NCI-H748 treated with DMSO at 0.1 percent for 48 hours (cell line): ENCODE data around the gene C1R.
"Not testable (repeated sequence)": the region's sequence is repeated elsewhere in the genome, so short reads cannot be mapped to it uniquely, and the experiment has no call there.

Experiments used
- DNase-seq: peaks from one replicate; lab custom pipeline; 2025; lab: John Stamatoyannopoulos, UW

Gene C1R

DNA sequence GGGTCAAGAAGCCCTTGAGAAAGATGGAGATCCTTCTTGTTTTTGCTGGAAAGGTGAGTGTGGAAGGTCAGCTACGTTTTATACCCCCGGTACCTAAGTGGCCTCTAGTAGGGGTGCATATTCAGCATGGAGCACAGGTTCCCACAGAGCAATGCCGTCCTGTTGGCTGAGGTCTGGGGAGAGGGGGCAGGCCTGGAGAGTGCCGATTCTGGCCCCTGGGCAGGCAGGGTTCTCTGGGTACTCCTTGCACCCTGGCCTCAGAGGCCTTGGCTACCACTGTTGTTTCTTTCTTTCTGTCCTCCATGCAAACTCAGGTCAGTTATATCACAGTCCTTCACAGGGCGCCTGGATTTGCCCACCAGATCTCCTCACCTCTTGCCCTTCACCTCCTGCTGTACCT, 27.9 kb upstream of the C1R start:
- no peak for DNase-seq

DNA sequence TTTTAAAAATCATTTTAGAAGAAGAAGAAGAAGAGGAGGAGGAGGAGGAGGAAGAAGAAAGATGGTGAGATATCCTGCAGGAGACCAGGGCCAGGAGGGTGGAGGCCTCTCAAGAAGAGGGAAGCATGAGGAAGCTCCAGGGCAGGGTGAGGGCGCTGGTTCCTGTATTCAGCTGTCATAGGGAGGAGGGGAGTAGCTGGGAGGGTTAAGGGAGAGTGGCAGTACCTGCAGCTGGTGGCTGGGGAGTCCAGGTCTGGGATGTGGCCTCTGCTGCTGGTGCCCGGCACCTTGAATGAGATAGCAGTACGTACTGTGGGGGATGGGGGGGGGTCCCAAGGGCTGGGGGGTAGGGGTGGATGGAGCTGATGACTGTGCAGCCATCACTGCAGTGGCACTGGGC, 26.6 kb upstream of the C1R start:
- DNase-seq, result no peak

DNA sequence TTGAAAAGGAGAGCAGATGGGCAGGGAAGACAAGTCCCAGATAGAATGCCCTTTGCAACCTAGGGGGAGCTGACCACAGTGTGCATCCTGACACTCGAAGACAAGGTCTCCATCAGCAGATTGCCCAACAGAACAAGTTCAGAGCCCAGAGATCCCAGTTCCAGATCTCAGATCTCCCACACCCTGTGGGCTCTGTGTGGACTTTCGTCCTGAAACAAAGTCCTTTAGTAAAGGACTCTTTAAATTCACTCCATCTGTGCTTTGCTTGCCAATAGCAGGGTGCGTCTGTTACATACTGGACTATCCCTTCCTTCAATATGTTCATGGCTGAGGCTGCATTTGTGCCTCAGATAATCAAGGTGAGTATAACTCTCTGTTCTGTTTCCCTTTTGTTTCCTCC, 25.4 kb upstream of the C1R start:
- DNase-seq, result no peak

DNA sequence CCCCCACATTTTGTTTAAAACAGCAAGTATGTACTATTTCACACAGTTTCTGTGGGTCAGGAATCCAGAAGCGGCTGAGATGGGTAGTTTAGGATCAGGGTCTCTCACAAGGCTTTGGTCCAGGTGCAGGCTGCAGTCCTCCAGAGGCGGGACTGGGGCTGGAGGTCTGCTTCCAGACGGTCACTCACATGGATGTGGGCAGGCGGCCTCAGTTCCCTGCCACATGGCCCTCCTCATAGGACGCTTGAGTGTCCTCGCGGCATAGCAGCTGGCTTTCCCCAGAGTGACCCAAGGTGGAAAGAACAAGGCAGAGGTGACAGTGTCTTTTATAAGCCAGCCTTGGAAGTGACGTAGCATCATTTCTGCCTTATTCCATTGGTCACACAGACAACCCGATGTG, 24.7 kb upstream of the C1R start:
- no peak for DNase-seq

DNA sequence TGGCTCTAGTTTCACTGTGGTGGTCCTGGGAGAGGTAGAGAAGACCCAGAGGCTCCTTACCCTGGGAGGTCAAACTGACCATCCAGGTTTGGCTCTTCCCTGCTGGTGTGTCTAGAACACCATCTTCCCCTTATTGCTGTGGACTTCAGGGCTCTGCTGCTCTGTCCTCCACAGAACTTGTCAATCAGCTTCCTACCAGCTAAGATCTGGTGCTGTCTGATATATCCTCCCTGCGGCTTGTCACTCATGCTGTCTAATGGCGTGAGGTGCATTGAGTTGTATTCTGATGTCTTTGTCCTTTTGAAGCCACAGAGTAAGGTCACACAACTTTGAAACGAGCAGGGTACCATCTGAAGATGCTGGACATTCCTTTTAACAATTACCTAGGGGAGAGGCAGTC, 24.0 kb upstream of the C1R start:
- no peak for DNase-seq

DNA sequence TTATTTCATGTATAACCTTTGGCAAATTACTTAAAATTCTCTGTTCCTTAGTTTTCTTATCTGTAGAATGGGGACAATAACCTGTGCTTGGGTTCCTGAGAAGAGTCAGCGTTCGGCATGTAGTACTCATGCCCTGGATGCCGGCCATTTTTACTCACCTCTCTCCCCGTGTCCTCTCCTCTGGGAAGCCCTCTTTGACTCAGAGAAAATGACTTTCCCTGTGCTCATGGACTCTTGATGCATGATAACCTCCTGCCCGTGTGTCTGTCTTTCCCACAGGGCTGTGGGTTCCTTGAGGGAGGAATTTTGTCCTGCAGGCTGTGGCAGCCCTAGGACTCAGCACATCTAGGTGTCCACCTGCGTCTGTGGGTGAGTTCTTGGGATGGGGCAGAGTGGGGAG, 22.6 kb upstream of the C1R start:
- DNase-seq, result no peak

DNA sequence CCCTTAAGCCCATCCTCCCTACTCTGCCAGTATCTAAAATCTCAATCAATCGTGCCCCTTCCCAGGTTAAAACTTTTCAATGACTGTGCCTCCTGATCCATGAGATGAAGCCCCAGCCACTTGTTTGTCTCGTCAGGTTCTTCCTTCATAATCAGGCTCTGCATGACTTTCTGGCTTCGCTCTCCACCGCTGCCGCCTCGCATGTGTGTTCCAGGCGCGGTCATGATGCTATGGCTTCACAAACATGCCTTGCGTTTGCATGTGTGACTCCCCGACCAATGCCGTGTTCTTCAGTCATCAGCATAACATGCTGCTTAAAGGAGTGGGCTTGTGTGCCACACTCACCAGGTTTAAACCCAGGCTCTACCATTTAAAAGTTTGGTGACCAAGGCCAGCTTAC, 21.8 kb upstream of the C1R start:
- DNase-seq, result no peak

DNA sequence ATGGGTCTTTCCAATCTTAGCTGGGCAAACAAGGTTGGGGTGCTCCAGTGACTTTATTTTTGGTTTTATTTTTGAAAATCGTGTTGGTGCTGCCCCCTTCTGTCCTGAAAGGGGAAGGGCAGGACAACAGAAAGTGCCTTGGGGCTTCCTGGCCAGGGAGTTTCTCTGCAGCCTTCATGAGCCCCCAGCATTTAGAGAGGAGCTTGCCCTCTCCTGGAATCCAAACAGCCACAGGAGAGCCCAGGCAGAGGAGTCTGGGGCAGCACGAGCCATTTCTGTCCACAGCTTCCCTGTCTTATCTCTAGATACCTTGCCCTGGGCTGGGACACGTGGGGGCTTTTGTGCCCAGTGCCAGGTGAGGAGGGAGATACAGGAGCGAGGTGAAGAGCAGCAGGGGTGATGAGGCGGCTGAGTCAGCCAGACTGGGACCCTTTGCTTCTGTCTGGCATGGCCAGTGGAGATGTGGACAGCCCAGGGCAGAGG, 21.2 kb upstream of the C1R start:
- DNase-seq, result peak; percentile 2

DNA sequence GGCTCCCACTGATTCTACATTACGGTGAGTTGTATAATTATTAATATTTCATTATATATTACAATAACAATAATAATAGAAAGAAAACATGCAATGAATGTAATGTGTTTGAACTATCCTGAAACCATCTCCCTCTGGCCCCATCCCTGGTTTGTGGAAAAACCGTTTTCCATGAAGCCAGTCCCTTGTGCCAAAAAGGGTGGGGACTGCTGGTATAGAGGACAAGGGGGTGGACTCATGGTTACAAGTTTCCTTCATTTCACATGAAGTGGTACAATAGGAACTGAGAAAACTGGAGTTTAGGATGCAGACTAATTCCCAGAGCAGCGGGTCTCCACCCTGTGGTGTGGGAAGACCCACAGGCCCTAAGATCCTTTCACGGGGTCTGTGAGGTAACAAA, 19.8 kb upstream of the C1R start:
- no peak for DNase-seq

DNA sequence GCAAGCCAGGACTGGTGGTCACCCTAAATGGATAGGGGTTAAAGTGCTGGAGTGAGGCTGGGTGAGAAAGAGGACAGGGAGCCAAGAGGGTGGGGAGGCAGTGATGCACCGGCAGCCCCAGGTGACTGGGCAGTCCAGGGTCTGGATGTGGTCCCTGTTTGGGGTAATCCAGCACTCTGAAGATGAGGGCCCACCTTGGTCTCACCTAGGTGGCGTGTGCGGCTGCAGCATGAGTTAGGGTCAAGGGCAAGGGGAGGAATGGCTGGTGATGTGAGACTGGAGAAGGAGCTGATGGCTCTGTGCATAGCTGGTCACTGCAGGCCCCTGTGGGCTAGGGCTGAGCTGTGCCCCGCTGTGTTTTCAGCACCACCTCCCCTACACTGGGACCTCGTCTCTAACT, 18.4 kb upstream of the C1R start:
- DNase-seq, result no peak

DNA sequence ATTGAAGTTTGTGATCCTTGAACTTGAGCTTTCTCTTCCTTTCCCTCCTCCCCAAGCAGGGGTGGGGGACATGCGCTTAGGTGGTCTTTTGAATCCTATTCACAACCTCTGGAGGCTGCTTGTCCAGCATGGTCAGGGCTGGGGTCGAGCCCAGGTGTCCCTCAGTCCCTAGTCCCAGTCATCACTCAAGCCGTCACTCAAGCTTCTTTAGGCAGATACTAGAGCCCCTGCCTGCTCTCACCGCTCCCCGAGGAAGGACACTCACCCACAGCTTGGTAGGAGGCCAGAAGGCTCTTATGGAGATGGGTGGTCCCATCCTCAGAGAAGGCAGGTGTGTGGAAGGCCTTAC, 17.3 kb upstream of the C1R start:
- no peak for DNase-seq

DNA sequence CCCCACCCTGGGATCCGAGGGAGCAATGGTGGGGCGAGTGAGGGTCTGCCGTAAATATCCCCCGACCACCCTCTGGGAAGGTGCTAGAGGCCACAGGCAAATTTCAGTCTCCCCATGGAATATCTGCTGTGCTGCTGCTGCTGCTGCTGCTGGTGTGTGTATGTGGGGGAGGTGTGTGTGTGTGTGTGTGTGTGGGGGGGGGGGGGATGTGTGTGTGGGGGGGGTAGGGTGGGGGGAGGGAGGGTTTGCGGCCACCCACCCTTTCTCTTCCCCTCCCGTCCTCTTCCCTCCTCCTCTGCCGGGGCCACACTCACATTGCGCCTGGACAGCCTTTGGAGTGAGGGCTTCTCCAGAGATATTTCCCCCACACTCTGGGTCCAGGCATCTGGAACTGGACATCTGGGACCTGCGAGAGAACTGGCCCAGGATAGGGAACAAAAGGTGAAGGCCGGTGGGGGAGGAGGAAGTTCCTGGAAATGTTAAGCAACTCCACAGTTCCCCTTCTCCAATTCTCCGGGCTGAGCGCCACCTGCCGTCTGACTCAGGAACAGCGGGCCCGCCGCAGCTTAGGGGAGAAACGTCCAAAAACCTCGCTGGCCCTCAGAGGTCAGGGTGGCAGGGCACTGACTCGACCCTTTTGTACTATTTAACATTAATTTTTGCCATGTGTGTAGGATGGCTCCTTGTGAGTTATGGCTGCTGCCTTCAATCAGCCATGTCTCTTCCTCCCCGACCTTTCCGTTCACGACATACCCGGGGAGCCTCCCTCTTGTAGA, 16.7 kb upstream of the C1R start, which contains the start of gene C1RL:
C1RL (minus strand) TSS at position 419 of the 776 bp plus-strand sequence; CDS start at position 385, 34 bp downstream.
- peak; percentile 50 for DNase-seq

DNA sequence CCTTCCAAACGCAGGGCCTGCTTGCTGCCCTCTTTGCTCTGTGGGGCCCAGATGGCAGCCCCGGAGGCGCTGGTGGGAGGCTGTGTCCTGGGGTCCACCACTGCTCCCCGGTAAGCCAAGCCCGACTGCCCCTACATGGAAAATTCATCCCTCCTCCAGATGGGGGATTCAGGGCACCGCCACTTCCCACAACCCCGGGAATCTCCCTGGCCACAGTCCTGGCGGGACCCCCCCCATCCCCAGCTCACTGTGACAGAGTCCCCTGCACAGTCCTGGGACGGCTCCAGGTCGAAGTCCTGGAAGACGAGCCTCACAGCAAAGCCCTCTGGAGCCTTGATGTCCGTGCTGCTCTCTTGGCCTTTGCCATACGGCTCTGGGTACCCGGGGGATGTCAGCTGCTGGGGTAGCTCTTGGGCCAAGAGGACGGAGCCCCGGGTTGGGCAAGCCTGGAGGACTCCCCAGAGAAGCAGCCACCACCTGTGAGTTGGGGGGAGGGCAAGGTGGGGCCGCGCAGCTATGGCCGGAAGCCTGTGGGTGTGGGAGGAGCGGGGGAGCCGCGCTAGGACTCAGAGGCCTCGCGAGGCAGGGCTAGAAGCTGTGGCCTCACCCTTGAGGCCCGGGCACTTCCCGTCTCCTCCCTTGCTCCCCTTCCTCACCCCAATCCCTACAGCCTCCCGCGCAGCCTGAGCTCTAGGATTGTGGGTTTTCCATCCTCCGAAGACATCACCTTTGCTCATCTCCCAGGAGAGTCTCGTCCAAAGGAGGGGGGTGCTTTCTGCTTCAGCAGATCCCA, 16.0 kb upstream of the C1R start:
- peak; percentile 20 for DNase-seq

DNA sequence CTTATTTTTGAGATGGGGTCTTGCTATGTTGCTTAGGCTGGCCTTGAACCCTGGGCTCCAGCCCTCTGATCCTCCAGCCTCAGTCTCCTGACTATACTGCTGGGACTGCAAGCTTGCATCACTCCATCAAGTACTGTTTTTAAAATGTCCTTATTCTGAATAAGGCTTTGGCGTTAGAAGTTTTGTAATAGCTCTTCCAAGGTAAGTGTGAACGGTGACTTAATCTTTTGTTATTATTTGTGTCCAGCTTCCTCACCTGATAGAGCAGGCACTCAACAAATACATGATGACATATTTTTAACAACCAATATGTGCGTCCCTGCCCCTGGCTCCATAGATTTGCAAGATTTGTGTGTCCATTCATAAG, 15.4 kb upstream of the C1R start:
- no peak for DNase-seq

DNA sequence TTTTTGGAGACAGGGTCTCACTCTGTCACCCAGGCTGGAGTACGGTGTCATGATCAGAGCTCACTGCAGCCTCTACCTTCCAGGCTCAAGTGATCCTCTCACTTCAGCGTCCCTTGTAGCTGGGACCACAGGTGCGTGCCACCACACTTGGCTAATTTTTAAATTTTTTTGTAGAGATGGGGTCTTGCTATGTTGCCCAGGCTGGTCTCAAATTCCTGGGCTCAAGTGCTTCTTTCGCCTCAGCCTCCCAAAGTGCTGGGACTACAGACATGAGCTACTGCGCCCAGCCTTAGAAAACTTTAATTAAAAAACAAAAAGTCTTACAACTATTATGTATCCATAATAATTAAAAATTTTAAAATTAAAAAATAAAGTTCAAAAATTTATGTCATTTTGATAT, 14.9 kb upstream of the C1R start:
- not testable (repeated sequence) for DNase-seq

DNA sequence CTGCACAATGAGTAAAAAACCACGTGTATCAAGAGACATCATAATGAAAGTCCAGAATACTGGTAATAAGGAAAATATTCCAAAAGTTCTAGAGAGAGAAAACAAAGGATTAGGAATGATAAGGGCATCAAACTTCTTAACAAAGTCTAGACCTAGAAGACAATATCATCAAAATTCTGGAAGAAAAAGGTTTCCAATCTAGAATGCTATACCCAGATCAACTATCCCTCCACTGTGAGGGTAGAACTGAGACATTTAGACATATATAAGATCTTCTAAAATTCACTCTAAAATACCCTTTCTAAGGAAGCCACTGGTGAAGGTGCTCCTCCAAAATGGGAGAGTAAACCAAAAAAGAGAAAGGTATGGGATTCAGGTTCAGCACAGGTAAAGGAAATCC, 13.8 kb upstream of the C1R start:
- no peak for DNase-seq

DNA sequence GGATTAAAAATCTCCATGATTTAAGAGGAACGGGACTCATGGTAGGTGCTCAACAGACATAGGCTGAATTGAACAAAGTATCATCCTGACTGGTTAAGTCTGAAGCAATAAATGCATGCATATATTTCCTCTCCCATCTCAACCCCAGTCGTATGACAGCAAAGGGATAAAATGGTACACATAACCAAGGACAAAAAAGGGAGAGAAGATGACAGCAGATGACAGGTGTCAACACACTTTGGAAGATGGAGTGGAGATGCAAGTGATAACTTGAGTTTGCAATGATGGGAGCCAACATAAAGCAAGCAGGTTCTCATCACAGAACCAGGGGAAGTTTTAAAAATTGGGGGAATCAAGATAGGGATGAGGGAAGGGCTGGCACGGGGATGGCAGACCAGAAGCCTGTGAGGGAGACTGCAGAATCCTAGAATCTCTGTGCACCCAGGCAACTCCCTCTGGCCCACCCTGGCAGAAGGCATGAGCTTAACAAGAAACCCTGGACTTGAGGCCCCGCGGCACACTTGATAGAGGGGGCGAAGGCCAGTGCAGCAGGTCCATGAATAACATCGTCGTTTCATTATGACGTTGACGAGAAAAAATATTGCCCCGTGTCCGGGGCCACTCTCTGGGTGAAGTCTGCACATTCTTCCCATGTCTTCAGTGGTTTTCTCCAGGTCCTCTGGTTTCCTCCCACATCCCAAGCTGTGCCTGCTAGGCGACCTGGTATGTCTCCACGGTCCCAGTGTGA, 11.8 kb upstream of the C1R start:
- DNase-seq, result no peak

DNA sequence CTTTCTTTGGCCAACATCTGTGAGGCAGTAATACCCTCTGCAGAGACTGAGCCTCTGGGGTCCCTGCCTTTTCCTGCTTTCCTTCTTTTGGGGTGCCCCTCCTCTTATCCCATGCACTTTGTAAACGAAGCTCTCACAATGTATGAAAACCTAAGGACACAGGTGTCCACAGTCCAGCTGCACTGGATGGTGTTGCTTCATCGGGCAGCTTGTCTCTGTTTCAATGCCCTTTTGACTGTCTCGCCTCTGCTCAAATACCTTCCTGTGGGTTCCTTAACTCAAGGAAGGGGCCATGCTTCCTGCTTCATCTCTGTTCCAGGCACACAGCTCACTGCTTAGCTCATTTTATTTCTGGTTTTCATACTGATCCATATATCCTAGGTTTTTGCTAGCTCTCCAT, 10.3 kb upstream of the C1R start:
- DNase-seq, result no peak

DNA sequence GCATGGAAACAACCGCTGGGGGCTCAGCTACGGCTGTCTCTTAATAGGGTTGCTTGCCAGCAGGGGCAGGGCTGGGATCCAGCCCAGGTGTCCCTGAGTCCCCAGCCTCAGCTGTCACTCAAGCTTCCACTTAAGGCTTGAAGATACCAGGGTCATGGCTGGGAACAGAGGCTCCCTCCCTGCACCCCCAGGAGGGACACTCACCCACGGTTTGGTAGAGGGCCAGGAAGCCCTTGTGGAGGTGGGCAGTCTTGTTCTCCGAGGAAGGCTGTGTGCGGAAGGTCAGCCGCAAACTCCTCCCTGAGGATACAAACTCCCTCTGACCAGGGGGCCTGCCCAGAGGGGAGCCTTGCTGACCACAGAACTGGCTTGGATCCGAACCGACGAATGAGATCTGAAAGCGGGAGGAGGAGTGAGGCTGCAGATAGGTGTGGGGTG, 9.5 kb upstream of the C1R start:
- DNase-seq, result no peak

DNA sequence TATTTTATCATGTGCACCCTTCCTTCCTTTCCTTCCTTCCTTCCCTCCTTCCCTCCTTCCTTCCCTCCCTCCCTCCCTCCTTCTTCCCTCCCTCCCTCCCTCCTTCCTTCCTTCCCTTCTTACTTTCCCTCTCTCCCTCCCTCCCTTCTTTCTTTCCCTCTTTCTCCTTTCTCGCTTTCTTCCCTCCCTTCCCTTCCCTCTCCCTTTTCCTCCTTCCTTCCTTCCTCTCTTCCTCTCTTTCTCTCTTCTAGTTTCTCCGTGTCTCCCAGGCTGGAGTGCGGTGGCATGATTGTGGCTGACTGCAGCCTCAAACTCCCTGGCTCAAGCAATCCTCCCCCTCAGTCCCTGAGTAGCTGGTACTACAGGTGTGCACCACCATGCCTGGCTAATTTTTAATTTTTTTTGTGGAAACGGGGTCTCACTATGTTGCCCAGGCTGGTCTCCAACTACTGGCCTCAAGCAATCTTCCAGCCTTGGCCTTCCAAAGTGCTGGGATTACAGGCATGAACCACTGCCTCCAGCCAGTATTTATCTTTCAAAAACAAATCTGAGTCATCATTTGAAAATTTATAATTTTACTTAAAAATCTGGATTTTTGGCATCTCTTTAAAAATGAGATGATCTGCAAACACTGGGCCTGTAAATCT, 8.9 kb upstream of the C1R start:
- no peak for DNase-seq

DNA sequence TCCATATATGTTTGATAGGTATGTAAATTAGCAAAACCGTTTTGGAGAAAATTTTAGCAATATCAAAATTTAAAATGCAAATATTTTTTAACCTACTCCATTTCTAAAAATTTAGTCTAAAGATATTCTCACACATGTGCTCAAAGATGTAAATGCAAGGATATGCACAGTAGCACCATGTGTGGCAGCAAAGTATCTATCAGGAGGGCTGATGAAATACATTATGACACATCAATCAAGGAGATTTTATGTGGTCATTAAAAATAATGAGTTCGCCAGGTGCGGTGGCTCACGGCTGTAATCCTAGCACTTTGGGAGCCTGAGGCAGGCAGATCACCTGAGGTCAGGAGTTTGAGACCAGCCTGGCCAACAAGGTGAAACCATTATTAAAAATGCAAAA, 8.0 kb upstream of the C1R start:
- DNase-seq, result no peak

DNA sequence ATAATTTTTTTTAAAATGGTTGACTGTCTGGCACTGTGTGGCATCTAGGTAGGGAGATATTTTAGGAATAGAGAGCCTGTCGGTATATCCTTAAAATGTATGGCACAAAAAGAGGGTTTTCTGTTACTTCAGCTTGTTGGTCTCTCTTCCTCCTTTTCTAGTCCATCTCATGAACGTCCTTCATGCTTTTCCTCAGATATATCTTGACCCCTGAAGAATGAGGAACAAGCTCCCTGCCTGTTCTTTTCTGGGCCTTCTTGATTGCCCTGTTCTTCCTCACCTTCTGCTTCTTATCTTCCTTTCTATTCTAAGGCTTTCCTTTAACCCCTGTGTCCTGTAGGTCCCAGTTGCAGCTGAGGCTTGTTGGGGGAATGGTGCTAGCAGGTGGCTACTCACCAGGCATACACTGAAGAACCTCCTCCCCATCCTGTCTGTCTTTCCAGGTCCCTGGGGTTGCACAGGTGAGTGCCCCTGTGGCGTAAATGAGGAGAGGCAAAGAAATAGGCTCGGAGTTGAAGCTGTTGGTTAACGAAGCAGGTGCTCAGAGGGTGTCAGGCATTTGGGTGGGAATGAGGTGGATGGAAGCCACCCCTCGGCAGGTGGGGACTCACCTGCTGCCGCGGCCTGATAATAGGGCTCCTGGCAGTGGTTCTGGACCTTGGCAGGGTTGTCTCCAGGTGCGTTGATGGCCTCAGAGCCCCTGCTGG, 7.2 kb upstream of the C1R start:
- DNase-seq, result no peak
